GM20000 (cell line): ENCODE measurements around the gene TSC2.

Experiments
- DNase-seq: peaks from one replicate; pipeline ENCODE4 v3.0.0; 2012; ENCODE audit warnings: low spot score
- TF ChIP-seq, protein P1 (sequence below): IDR thresholded peaks from 2 replicates; pipeline ENCODE4 v1.5.1; 2012; ENCODE audit warnings: mild to moderate bottlenecking, control low read depth; ENCODE audit errors: extremely low read depth, missing control alignments

The TSC2 gene

DNA sequence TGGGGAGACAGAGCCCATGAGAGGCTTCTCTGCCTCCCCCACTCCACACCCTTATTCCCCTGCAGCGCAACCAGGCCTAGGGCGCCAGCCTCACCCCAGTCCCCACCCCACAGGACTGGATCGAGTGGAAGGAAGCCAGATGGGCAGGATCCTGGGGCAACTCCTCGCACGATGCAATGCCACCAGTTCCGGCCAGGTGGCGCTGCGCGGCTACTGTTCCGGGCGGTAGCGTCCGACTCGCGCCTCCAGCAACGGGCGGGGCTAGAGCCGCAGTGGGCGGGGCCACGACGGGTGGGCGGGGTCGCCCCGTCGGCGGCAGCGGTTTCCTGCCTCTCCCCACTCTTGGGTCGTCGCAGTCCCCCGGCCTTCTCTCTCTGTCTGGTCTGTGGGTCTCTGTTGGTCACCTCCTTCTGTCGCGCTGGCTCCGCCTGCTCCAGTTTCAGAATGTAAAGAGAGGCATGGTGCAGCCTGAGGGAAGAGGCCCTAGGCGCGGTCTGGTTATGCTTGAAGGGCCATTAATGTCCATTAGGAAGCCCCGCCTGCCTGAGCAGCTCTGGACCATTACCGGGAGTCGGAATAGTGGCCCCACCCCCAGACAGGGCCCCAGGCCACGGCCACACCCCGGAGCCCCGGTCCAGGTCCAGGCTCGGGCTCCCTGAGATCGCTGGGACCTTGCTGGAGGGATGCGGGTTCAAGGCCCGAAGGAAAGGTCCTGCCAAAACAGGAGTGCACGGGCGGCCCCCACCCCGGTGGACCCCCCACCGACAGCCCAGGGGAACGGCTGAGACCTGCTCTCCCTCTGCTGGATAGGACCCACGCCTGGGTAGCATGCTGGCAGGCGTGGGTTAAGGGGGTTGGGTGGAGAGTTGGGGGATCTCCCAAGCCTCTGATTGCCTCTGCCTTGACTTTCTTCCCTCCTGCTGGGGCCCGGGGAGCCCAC lies 24.4 kb upstream of the TSC2 start:
- peak; percentile 99 for DNase-seq
- TF ChIP-seq, protein P1, sequence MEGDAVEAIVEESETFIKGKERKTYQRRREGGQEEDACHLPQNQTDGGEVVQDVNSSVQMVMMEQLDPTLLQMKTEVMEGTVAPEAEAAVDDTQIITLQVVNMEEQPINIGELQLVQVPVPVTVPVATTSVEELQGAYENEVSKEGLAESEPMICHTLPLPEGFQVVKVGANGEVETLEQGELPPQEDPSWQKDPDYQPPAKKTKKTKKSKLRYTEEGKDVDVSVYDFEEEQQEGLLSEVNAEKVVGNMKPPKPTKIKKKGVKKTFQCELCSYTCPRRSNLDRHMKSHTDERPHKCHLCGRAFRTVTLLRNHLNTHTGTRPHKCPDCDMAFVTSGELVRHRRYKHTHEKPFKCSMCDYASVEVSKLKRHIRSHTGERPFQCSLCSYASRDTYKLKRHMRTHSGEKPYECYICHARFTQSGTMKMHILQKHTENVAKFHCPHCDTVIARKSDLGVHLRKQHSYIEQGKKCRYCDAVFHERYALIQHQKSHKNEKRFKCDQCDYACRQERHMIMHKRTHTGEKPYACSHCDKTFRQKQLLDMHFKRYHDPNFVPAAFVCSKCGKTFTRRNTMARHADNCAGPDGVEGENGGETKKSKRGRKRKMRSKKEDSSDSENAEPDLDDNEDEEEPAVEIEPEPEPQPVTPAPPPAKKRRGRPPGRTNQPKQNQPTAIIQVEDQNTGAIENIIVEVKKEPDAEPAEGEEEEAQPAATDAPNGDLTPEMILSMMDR = peak; percentile 94

DNA sequence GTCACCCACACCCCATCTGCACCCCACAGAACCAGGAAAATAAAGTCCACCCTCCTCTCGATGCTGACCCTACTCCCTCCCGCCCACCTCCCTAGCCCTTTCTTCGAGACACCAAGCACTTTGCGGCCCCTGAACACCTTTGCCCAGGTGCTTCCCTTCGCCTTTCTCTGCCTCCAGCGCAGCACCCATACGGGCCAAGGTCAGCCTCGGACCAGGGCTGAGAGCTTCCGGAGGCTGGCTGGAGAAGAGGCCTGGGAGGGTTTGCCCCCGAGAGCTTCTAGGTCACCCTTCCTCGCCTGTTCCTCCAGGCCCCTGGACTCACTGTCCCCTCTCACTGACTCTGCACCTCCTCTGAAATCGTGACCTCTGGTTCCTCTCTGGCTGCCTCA lies 23.8 kb upstream of the TSC2 start:
- TF ChIP-seq, protein P1 = no peak

DNA sequence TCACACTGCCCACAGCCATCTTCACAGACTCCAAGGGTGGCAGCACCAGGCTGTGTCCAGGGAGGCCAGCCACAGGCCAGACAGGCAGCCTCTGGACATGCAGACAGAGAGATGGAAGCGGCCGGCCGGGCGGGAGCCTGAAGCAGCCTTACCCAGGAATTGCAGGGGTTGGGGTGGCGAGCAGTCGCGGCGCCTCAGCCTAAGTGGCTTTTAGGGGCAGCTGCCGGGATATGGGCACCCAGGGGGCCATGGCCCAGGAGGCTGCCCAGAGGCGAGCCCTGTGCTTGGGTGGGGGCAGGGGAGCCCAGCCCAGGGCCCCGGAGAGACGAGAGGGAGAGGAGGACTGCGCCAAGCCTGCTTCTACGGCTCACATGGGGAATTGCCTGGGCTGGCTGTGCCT lies 22.5 kb upstream of the TSC2 start:
- TF ChIP-seq, protein P1 = no peak
- DNase-seq = no peak

More for the DNA sequence above, 23.8 kb upstream of the TSC2 start:
- no peak for DNase-seq

DNA sequence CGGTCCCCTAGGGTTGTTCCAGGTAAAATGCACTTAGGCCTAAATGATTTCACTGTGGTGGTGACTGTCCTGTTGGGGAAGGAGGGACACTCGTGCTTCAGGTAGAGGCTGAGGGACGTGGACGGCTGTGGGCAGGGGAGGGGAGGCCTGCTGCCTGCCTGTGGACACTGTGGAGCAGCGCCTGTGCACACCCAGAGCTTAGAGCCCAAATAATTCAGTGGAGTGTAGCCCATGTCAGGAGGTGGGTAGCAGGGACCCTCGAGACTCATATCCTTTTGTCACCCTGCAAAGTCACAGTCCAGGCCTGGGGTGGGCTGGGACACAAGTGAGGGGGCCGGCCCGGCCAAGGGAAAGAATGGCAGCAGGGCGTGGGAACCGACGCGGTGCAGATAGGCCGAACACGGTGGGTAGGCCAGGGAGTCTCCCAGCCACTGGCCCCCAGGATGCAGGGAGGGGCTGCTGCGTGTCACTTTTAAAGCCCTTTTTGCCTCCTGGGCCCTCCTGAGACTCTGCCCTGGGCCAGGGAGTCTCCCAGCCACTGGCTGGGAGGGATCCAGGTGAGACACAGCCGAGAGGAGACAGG lies 21.8 kb upstream of the TSC2 start:
- DNase-seq = no peak
- TF ChIP-seq, protein P1 = no peak

DNA sequence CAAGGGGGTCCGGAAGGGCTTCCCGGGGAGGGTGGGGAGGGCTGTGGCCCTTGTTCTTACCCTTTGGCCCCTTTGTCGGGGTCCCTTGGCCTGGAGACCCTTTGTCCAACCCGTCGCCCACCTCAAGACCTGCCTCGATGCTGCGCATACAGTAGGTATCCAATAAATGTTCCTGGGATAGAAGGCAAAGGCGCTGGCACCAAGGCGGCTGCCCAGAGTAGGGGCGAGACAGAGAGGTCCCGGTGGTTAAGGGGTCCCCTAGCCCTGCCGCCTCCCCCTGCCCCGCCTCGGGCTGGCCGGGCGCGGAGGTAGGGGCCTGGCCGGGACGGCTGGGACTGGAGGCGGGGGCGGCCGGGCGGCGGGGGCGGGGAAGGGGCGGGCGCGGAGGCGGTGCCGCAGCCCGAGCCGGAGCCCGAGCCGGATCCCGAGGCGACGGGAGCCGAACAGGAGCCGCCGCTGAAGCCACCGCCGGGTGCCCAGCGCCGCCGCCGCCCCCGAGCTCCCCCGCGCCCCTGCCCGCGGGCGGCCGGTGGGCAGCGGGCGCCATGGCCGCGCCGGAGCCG lies 21.2 kb upstream of the TSC2 start, which contains the start of gene NHERF2:
Gene NHERF2, plus strand, starts transcription at position 442 of the 563 bp plus-strand sequence. Its CDS starts 104 bp downstream, at position 546.
- TF ChIP-seq, protein P1 = no peak
- peak; percentile 63 for DNase-seq

DNA sequence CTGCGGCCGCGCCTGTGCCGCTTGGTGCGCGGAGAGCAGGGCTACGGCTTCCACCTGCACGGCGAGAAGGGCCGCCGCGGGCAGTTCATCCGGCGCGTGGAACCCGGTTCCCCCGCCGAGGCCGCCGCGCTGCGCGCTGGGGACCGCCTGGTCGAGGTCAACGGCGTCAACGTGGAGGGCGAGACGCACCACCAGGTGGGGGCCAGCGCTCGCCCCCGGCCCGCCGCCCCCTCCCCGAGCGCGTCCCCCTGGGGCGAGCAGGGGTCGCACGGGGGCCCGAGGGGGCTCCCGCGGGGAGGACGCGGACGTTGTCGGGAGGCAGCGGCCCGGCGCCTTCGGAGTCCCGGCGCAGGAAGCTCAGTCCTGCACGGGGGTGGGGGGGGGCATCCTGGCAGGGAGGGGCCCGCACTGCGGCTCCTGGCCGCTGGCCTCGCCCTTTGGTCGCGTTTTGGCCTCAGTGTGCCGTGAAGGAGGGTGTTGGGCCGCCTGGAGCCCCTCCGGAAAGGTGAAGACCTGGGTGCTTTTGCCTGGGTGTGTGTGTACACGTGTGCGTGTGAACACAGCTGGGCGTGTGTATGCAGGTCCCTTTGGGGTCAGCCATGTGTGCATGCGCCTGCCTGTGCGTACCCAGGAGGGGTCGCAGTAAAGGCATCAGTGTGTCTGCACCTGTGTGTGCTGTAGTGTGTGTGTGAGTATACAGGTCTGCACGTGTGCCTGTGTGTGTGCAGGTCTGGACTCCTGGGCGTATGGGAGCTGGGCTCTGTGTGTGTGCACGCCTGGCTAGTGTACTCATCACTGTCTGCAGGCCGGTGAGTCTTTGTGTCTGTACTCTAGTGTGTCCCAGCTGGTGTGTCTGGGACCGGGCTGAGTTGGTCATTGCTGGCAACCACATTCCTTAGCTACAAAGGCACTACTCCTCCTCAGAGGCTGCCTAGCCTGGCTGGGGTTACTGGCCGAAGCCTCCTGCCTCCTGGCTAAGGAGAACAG lies 20.5 kb upstream of the TSC2 start:
- TF ChIP-seq, protein P1 = no peak
- DNase-seq = no peak
